Stimulated activated CD4-positive, alpha-beta T cell treated with anti-CD3 and anti-CD28 coated beads, Interleukin-15, amount 100 ng/mL, for 24 hours (primary cell): ENCODE data around the gene HPSE2.
"Not testable (repeated sequence)": the region's sequence is repeated elsewhere in the genome, so short reads cannot be mapped to it uniquely, and the experiment has no call there.

Experiments
- DNase-seq: peaks from one replicate; pipeline ENCODE4 v3.0.0-alpha.2; 2020

HPSE2 gene

DNA sequence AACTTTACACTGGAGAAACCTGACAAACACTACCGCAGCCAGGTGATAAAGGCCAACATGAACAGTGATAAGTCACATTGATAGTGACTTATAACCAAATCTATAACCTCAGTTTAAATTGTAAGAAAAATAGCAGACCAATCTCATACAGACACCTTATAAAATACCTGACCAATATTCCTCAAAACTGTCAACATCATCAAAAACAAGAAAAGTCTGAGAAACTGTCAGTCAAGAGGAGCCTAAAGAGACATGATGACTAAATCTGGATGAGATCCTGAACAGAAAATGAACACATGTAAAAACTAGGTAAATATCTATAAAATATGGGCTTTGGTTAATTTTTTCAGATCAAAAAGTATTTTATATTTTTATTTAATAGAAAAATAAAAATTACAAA is 233.3 kb downstream of the HPSE2 start:
- no peak for DNase-seq

DNA sequence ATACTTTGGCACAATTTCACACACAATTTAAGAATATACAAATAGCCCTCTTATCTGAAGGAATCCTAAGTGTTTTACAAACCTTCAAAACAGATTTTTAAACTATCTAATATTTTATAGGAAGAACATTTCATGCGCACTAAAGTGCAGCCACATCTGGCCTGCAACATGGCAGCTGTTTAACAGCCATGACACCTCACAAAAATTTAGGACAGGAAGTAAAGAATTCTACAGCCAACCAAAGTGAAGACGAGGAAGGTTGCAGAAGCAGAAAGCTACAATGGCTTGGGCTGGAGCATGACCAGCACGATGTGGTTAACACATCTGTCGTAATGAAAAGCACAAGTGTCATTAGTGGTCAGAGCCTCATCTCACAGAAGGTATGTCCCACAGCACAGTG is 238.1 kb downstream of the HPSE2 start:
- no peak for DNase-seq

DNA sequence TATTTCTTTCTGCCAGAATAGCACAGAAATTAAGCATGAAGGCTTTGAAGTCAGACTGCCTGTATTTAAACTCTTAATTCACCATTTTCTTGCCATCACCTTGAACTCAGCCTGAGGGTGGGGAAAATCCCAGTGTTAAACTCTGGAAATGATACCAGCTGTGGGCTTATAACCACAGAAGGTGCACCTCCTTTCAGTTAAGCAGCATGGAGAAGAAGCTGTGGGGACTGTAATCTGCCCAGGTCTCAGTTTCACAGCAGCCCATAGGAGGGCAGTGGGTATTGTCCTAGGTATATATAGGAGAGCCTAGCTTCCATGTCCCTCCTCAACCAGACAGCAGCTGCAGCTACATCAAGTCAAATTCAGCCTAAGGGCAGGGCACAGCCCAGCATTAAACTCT is 241.6 kb downstream of the HPSE2 start:
- DNase-seq = no peak

DNA sequence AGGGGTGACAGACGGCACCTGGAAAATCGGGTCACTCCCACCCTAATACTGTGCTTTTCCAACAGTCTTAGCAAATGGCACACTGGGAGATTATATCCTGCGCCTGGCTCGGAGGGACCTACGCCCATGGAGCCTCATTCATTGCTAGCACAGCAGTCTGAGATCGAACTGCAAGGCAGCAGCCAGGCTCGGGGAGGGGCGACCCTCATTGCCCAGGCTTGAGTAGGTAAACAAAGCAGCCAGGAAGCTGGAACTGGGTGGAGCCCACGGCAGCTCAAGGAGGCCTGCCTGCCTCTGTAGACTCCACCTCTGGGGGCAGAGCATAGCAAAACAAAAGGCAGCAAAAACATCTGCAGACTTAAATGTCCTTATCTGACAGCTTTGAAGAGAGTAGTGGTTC is 251.9 kb downstream of the HPSE2 start:
- DNase-seq = not testable (repeated sequence)

DNA sequence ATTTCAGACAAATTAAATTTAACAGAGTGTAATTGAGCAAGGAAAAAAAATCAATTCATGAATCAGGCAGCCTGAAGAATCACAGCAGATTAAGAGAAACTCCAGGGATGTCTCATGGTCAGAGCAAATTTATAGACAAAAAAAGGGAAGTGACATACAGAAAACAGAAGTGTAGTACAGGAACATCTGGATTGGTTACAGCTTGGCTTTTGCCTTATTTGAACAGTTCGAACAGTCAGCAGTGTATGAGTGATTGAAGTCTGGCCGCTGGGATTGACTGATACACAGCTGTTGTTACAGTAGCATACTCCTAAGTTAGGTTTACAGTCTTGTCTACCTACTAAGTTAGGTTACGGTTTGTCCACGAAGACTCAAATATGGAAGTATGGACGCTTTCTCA is 255.3 kb downstream of the HPSE2 start:
- no peak for DNase-seq

DNA sequence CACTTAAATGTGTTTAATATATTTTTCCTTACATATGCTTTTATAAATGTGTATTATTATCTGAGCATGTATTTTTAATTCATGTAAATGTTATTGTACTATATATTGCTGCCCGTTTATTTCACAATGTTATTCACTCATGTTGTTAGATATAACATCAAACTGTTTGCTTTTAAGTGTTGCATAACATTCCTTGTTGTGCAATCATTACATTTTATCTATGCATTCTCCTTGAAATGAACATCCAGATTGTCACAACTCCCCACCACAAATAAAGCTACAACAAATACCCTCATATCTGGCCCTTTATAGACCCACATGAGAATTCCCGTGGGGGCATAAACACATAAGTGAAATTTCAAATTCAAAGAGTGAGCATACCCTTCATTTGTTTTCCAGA is 264.2 kb downstream of the HPSE2 start:
- no peak for DNase-seq

DNA sequence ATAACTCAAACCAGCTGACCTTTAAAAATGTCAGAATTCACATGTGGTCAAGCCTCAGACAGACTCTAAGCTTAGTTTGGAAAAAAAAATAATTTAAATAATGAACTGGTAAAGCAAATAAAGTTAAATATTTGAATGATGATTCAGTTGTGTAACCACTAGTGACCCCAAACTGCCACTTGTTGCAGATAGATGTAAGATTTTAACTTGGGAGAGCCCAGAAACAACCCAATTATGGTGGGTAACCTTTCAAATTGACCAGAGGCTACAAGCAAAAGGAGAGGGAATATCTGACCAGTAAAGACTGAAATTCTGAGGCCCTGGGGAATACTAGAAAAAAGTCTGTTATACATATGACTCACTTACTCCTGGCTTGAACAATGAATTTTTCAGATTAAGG is 268.1 kb downstream of the HPSE2 start:
- DNase-seq = no peak

DNA sequence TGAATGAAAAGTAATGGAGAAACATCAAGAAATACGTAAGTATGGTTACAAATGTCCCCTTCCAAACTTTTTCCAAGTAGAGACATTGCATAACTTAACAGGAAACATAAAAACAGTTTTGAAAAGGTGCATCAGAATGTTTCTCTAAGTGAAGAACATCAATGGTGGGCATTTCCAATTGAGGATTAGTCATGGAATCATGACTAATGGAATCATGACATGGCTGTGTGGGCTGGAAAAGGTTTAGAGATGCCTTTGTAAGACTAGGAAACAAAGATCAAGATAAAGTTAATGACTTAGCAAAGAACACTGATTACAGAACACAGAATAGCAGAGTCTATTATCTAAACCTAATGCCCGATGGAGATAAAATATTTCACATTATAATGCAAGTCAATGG is 272.0 kb downstream of the HPSE2 start:
- no peak for DNase-seq

DNA sequence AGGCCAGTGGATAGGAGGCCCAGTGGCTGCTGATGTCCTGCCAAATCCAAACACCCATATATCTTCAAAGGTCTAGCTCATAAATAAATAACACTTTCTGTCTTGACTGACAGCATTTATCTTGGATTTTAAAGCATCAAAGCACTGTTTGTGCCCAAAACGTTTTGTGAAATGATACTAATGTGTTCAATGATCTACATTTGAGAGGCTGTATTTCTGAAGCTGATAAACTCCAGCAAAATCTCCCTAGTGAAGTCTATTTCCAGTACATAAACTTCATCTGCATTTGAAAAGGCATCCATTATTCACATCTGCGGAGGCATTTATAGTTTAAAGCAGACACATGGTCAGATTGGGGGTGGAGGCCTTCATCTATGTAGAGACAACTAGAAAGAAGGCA is 276.3 kb downstream of the HPSE2 start:
- DNase-seq = no peak

DNA sequence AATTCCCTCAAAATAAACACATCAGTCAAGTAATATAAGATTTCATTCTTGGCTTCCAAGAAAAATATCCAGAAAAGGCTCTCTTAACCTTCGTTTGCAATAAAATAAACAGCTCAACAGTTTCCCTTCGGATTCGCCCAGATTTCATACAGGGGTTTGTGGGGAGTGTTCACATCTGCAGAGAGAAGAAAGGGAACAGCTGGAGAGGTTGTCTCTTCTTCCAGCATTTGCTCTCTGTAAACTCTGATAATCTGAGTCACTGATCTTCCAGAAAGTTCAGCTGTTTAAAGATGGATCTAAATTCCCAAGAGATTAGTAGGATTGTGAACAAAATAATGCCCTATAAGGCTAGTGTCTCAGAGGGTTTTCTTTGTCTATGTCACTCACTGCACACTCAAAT is 277.9 kb downstream of the HPSE2 start:
- no peak for DNase-seq

DNA sequence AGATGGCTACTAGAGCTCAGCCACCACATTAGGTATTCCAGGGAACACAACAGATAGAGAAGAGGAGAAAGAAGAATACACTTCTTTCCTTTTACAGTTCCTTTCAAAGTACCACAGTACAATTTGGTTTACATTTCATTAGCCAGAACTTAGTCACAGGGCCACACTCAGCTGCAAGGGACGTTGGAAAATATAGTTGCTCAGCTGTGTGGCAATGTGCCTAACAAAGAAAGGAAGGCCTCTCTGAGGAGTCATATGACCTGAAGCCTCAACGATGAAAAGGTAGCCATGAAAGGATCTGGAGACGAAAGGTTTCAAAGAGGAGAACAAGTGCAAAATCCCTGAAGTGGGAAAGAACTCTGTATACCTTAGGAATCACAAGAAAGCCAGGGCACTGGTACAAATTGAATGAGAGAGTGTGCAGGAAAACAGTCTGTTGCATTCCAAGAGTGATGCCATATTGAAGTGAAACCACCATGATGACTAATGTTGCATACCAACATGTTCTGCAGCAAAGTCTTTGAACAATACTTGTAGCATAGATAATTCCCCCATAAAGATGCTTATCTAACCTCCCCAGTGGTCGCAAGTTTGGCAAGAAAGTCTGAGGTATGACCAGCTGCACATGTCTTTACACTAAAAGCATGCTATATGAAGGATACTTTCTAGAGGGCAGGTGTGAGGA is 278.9 kb downstream of the HPSE2 start:
- DNase-seq = no peak

DNA sequence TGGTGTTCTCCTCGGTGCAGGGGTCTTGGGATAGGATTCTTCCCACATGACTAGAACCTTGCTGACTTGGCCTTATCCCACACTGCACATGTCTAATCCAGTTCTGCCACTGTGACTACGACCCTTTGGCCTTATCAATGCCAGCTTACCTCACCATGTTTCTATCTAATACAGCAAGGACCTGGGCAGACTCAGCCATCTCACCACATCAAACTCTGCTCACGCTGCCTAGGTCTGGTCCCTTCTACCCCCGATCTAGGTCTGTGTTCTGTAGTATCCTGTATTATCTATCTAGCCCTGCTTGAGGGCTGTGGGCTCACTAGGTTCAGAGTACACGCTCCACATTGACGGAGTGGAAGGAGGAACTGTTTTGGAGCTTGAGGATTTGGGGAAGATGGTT is 282.4 kb downstream of the HPSE2 start:
- DNase-seq = no peak

DNA sequence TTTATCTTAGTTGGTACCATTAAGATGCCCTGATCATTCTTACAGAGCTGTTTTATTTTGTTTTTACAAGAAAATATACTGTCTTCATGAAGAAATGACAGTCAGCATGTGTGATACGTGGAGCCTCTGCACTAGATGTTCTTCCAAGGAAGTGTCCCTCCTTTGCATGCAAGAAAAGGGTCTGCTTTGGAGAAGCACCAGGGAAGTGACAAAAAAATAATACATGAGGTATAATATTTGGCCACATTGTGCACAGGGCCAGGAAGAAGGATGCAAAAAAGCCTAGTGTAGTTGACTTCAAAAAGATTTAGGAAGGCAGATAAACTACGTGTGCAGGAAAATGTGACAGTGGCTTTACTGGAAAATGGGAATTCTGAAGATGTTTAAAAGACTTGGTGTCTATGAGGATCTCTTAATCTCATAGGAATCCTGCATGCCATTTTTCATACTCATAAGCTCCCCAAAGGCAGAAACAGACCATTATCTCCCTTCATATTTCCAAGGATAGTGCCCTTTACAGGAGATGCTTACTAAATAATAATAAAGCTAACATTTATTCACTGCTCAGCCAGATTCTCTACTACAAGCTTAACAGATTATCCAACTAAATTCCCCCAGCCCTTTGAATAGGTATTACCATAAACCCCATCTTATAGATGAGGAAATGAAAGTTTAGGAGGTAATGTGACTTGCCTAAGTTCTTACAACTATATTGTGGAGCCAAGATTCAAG is 284.2 kb downstream of the HPSE2 start:
- no peak for DNase-seq

DNA sequence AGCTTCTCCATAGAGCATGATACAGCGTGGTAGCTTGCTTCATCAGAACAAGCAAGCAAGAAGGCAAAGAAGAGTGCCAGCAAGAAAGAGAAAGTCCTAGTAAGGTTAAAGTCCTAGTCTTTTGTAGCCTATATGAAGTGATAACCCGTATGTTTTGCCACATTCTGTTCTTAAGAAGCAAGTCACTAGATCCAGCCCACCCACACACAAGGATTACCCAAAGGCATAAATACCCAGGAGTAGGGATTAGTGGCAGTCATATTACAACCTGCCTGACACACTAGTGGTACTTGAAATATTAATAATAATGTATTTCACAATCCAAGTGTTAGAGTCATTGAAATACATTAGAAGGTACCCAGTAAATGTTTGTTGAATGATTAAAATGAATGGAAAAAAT is 285.5 kb downstream of the HPSE2 start:
- no peak for DNase-seq

DNA sequence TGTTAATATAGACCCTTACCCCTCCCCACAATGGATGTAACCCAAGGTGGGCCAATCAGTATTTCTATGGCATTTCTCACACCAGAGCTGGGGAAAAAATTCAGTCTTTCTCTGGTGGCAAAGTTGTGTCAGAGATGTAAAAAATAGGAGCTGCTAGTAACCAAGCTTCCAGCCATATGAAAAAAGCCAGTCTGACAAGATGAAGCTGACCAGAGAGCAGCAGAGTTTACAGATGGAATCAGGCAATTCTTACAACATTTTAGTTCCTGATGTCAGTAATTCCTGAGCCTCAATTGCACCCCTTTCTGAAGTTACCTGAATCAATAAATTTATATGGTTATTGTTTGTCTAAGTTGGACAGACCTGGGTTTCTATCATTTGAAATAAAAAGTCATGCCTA is 286.3 kb downstream of the HPSE2 start:
- DNase-seq = no peak

DNA sequence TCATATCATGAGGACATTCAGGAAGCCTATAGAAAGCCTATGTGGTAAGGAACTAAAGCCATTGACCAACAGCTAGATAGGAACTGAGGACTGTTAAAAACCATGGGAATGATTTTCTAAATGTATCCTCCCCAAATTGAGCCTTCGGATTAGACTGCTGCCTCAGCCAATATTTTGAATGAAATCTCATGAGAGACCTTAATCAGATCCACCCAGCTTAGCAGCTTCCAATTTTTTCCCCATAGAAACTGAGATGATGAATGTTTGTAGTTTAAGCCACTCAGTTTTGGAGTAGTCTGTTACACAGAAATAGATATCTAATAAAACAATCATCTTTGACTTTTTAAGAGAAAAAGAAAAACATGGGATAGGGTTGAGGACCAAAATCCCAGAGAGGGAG is 292.0 kb downstream of the HPSE2 start:
- no peak for DNase-seq

DNA sequence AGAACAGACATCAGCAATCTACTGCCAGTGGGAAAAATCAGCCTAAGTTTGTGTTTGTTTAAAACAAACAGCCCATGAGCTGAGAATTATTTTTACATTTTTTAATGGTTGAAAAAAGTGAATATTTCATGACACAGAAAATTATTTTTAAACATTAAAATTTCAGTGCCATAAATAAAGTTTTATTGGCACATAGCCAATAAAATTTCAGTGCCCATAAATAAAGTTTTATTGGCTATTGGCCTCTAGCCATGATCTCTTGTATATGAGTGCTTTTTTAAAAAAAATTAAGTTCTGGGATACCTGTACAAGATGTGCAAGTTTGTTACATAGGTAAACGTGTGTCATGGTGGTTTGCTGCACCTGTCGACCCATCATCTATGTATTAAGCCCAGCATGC is 305.9 kb downstream of the HPSE2 start:
- DNase-seq = no peak

DNA sequence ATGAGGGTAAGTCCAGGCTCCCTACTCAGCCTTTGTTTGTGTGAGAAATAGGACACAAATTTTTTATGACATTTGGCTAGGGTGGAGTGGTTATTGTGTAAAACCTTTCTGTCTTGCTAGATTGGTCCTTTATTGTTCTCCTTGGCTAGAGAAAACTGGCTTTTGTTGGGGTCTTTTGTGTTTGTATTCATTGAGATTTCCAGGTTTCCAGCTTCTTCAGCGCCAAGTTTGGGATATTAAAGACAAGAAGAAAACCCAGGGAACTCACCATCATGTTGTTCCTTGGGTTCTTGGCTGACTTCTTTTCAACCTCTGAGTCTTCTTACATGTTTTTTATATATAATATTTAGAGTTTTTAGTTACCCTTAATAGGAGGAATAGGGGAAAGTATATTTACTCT is 310.0 kb downstream of the HPSE2 start:
- no peak for DNase-seq

DNA sequence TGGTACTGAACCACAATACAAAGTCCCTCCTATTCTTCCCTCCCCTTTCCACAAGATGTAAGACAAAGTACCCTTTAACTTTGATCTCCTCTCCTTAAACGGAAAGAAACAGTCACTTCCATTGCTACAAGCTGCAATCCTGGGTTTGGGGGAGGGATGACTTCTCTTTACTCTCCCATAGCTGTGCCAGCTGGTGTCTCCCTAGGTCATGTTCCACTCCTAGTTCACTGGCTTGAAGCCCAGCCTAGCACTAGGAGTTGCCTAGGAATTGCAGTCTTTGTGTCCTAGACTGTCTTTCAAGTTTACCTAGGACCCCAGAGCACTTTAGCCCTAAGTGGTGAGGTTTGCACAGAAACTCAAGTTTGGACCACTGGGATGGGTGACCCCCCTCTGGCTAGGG is 311.1 kb downstream of the HPSE2 start:
- no peak for DNase-seq

DNA sequence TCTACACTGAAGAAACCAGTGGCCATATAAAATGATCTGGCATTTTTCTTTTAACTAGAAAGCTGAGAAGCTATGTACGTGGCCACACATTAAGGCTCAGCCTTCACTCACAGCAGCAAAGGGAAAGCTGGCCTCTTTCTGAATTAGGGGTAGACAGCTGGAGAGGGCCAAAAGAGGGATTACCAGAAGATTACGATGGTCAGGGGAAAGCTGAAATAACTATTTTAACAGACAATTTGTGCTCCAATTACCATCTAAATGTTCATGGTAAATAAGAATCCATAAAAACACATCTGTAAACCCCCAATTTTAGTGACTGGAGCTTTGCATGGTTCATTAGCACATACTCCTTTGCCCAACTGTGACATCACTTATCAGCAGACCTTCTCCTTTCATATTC is 314.3 kb downstream of the HPSE2 start:
- DNase-seq = no peak

DNA sequence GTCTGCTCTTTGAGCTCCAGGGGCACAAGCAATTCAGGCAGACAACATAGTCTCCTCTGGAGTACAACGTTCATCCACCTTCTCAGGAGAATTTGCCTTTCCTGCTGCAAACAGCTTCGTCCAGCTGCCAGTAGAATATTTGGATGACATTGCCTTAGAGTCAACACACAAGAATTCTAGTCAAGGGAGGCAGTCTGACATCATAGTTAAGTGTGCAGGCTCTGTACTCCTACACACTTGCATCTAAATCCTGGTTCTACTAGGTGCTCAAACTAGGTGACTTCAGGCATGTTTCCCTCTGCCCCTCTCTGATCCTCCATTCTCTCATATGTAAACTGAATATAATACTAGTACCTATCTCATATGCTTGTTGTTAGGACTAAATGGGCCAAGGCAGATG is 314.8 kb downstream of the HPSE2 start:
- DNase-seq = no peak

DNA sequence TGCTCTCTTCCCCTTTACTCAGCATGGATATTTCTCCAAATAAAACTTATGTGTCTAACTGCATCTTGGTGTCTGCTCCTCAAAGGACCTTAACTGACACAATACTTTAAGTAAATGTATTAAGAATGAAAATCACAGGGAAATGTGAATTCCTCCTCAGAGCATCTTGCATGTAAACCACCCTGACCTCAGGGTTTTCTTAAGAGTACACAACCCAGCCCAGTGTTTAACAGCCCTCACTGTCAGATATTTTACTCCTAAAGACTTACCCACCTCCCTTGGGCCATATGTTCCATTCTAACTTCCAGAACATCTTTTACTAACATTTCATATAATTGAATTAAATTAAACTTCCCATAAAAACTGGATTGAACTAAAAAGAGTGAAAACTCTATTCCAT is 315.3 kb downstream of the HPSE2 start:
- DNase-seq = no peak

DNA sequence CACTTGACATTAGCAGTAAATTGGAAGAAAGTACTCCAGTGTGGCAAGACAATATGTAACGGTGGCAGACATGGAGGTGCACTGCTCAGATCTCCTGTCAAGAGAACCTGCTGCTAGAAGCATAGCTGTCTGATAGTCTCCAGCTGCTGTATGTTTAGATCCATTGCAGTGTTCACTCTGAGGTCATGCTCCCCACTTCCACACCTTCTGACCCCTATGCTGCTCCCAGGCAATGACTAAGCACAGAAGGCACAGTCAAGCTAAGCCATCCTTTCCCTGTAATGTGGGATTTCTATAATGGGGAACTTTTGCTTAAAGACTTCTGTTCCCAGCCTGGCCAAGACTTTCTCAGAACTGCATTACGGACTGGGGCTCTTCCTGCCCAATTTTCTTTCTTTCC is 315.8 kb downstream of the HPSE2 start:
- no peak for DNase-seq

DNA sequence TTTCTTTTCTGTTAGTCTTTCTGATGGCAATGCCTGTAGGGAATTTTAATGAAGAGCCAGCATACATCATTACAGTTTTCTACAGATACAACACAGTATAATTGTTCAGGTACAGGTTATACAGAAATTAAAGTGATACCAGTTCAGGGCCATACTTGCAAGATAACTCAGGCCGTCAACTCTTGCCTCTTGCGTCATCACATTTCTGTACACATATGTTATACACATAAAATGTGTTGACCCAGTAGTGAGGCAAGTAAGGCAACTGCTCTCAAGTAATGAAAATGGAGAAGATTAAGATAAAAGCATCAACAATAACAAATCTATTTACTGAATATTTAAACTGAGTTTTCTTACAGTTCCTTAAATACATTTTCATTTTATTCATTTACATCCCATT is 317.8 kb downstream of the HPSE2 start:
- no peak for DNase-seq

DNA sequence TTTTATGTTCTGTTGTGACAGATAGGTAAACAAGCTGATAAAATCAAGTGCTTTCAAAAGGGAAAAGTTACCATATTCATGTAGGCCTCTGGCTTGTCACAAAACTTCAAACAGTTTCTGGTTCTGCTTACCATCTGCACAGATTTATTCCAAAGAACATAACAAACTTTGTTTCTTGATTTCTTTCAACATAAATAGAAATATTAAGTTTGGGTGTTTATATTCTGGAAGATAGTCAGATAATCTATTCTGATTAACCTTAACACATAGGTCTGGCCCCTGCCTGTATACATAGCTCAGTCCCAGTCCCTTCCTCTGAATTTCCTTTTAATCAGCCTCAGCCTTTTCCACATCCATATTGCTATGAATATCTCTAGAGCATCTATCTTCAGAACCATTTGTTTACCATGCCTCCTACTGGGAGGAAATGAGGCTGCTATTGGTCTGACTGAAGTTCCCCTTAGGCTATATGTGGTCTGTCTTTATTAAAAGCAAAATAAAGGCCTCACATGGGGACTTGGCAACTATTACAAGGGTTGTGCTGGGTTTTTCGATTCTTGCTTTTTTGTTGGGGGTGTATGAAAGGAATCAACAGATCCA is 319.0 kb downstream of the HPSE2 start:
- DNase-seq = no peak
